ENCODE results near the gene CBR3.
A peak's percentile ranks its signal among the peaks of the same experiment; 100 is the strongest.
"Not testable (repeated sequence)": the region's sequence is repeated elsewhere in the genome, so short reads cannot be mapped to it uniquely, and the experiment has no call there.

CBR3 gene

GRCh38 chr21:36134803-36135390 lies at the start of gene CBR3:
TSS of gene CBR3 (plus strand) at chr21:36135079. CDS start at chr21:36135193, 114 bp downstream.
- DNase-seq = peak; percentile 53

GRCh38 chr21:36087362-36088138 lies 47.3 kb upstream of the CBR3 start:
- DNase-seq = no peak

GRCh38 chr21:36089946-36090345 lies 44.9 kb upstream of the CBR3 start:
- DNase-seq = no peak

- DNase-seq = no peak
These were observed 42.2 kb upstream of the CBR3 start for GRCh38 chr21:36092681-36093080.

- no peak for DNase-seq
These were observed 41.4 kb upstream of the CBR3 start for GRCh38 chr21:36093512-36093911.

- DNase-seq = no peak
These were observed 38.2 kb upstream of the CBR3 start for GRCh38 chr21:36096398-36097290.

GRCh38 chr21:36097427-36098181 lies 37.3 kb upstream of the CBR3 start:
- no peak for DNase-seq

- DNase-seq = no peak
These were observed 36.7 kb upstream of the CBR3 start for GRCh38 chr21:36098182-36098532.

GRCh38 chr21:36099000-36099399 lies 35.9 kb upstream of the CBR3 start:
- DNase-seq = no peak

GRCh38 chr21:36099695-36100211 lies 35.1 kb upstream of the CBR3 start:
- not testable (repeated sequence) for DNase-seq

GRCh38 chr21:36100971-36101641 lies 33.8 kb upstream of the CBR3 start:
- DNase-seq = no peak

- DNase-seq = no peak
These were observed 31.4 kb upstream of the CBR3 start for GRCh38 chr21:36103434-36103833.

GRCh38 chr21:36104317-36105300 lies 30.3 kb upstream of the CBR3 start:
- peak; percentile 60 for DNase-seq

- DNase-seq = no peak
These were observed 29.5 kb upstream of the CBR3 start for GRCh38 chr21:36105327-36105842.

GRCh38 chr21:36109868-36110267 lies 25.0 kb upstream of the CBR3 start:
- DNase-seq = no peak

GRCh38 chr21:36111238-36111637 lies 23.6 kb upstream of the CBR3 start:
- DNase-seq = no peak

- DNase-seq = no peak
These were observed 21.0 kb upstream of the CBR3 start for GRCh38 chr21:36113647-36114428.

- DNase-seq = no peak
These were observed 19.6 kb upstream of the CBR3 start for GRCh38 chr21:36115138-36115730.

- DNase-seq = no peak
These were observed 17.6 kb upstream of the CBR3 start for GRCh38 chr21:36117286-36117741.
